ENCODE measurements around the gene OXA1L.

- TF ChIP-seq, protein P1, sequence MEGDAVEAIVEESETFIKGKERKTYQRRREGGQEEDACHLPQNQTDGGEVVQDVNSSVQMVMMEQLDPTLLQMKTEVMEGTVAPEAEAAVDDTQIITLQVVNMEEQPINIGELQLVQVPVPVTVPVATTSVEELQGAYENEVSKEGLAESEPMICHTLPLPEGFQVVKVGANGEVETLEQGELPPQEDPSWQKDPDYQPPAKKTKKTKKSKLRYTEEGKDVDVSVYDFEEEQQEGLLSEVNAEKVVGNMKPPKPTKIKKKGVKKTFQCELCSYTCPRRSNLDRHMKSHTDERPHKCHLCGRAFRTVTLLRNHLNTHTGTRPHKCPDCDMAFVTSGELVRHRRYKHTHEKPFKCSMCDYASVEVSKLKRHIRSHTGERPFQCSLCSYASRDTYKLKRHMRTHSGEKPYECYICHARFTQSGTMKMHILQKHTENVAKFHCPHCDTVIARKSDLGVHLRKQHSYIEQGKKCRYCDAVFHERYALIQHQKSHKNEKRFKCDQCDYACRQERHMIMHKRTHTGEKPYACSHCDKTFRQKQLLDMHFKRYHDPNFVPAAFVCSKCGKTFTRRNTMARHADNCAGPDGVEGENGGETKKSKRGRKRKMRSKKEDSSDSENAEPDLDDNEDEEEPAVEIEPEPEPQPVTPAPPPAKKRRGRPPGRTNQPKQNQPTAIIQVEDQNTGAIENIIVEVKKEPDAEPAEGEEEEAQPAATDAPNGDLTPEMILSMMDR (IDR thresholded peaks at IDR 0.05; ENCODE audit: low read length) = no peak
- TF ChIP-seq EZH2phosphoT487 (IDR thresholded peaks at IDR 0.05; ENCODE audit: low read length) (no peak), EZH2 (optimal IDR thresholded peaks at IDR 0.05; ENCODE audit: low read depth, low read length) (no peak)
Observed at GRCh38 chr14:22739423-22739822, 27.1 kb upstream of the OXA1L start.

All from MM.1S (cell line).